HG03457 (cell line): ENCODE results near the gene ZFP62.
A peak's percentile ranks its signal among the peaks of the same experiment; 100 is the strongest.
"Not testable (repeated sequence)": the region's sequence is repeated elsewhere in the genome, so short reads cannot be mapped to it uniquely, and the experiment has no call there.

Experiments
- ATAC-seq: cut with Tn5 transposase; IDR thresholded peaks from one replicate; pipeline ENCODE4 v1.9.1; 2021; ENCODE audit warnings: moderate number of reproducible peaks; ENCODE audit not compliant: unreplicated experiment

ZFP62 gene

GRCh38 chr5:180831139-180832093 is 29.7 kb downstream of the ZFP62 start:
- ATAC-seq = peak; percentile 68

GRCh38 chr5:180830253-180831138 is 30.6 kb downstream of the ZFP62 start:
- ATAC-seq = peak; percentile 34

- ATAC-seq = no peak
These were observed 31.4 kb downstream of the ZFP62 start for GRCh38 chr5:180829726-180830125.

GRCh38 chr5:180828756-180829531 is 32.1 kb downstream of the ZFP62 start:
- ATAC-seq = not testable (repeated sequence)

GRCh38 chr5:180827374-180827773 is 33.7 kb downstream of the ZFP62 start:
- not testable (repeated sequence) for ATAC-seq

GRCh38 chr5:180825768-180826525 is 35.1 kb downstream of the ZFP62 start:
- ATAC-seq = no peak

GRCh38 chr5:180824630-180825476 is 36.2 kb downstream of the ZFP62 start:
- no peak for ATAC-seq

- ATAC-seq = no peak
These were observed 37.0 kb downstream of the ZFP62 start for GRCh38 chr5:180823940-180824629.

GRCh38 chr5:180823346-180823745 is 37.7 kb downstream of the ZFP62 start:
- no peak for ATAC-seq

- no peak for ATAC-seq
These were observed 39.5 kb downstream of the ZFP62 start for GRCh38 chr5:180821538-180821937.

GRCh38 chr5:180820788-180821321 is 40.2 kb downstream of the ZFP62 start:
- ATAC-seq = peak; percentile 47

GRCh38 chr5:180818677-180819341 is 42.3 kb downstream of the ZFP62 start:
- ATAC-seq = no peak

- ATAC-seq = no peak
These were observed 43.0 kb downstream of the ZFP62 start for GRCh38 chr5:180817893-180818674.

GRCh38 chr5:180816608-180817534 is 44.2 kb downstream of the ZFP62 start:
- ATAC-seq = no peak

- ATAC-seq = no peak
These were observed 45.7 kb downstream of the ZFP62 start for GRCh38 chr5:180815293-180815917.
